HepG2 (cell line): ENCODE results near the gene SEC14L2. TPM values are rescaled to one million over a fixed set of nuclear protein-coding genes. Genes with fewer than 3 reads are reported as not detected.

Experiments
- ATAC-seq: fragments of 200-7000 bp; cut with Tn5 transposase; 3 replicates; pipeline ENCODE4 v1.9.1; 2020; ENCODE audit warnings: mild to moderate bottlenecking, moderate library complexity
- BruUV-seq: library from RNA; stranded (reverse); fragments of 400-500 nt; replicated peaks from 2 replicates; lab custom pipeline; 2021; lab: Mats Ljungman, UMichigan
- CTCF ChIA-PET: fragments of 300-600 bp; formaldehyde crosslinking; extraction: SDS; loops from one replicate; lab custom pipeline; 2021; ENCODE audit warnings: low total read pairs, inconsistent platforms, low intra/inter-chr PET ratio; lab: Yijun Ruan, JAX
- POLR2A ChIA-PET: fragments of 350-600 bp; sonication (Branson Sonifier 250); formaldehyde crosslinking; loops from one replicate; lab custom pipeline; 2020; ENCODE audit warnings: antibody characterized with exemption, inconsistent platforms; lab: Yijun Ruan, JAX
- DNase-seq: peaks from one replicate; pipeline ENCODE4 v3.0.0-alpha.2; 2015; ENCODE audit warnings: low spot score
- FAIRE-seq: peaks from 3 replicates; lab custom pipeline; 2011; peaks lifted over from hg19 to GRCh38; lab: Jason Lieb, UNC
- H2AFZ ChIP-seq: one replicate; pipeline ENCODE4 v1.6.1; 2011; ENCODE audit warnings: low read length, inconsistent platforms
- H3K27ac ChIP-seq: fragments of 300-600 bp; 3 replicates; pipeline ENCODE4 v1.8.0; 2011; ENCODE audit warnings: mixed run types, mild to moderate bottlenecking, mixed read lengths, low read length, inconsistent platforms; ENCODE audit not compliant: insufficient read depth; ENCODE audit errors: extremely low read length
- H3K27me3 ChIP-seq, 2 experiments: fragments of 200-600 bp in 1 of 2; 2 replicates in 1 of 2; 3 replicates in 1 of 2; pipeline versions ENCODE4 v1.6.0 to v1.8.0; 2011; ENCODE audit warnings: low read length in 2 of 2, mild to moderate bottlenecking in 2 of 2, moderate library complexity in 2 of 2, inconsistent platforms in 1 of 2; ENCODE audit not compliant: insufficient read depth in 2 of 2, control insufficient read depth in 1 of 2
- H3K36me3 ChIP-seq, 2 experiments: fragments of 200-600 bp in 1 of 2; replicated peaks in 1 of 2; 2 replicates in 1 of 2; 3 replicates in 1 of 2; pipeline versions ENCODE4 v1.5.1 to v1.8.0; 2011; ENCODE audit warnings: low read length in 2 of 2, inconsistent platforms in 1 of 2; ENCODE audit not compliant: insufficient read depth in 2 of 2, control insufficient read depth in 1 of 2
- H3K4me1 ChIP-seq: 2 replicates; pipeline ENCODE4 v1.5.1; 2012; ENCODE audit warnings: low read length, inconsistent platforms; ENCODE audit not compliant: insufficient read depth
- H3K4me2 ChIP-seq: 2 replicates; pipeline ENCODE4 v1.6.0; 2011; ENCODE audit warnings: low read depth, low read length, inconsistent platforms
- H3K4me3 ChIP-seq, 3 experiments: fragments of 200-600 bp in 1 of 3; sonication (generic), shearing (Covaris generic) in 1 of 3; replicated peaks in 1 of 3; 2 replicates each; pipeline ENCODE4 v1.5.1; 2011 to 2016; ENCODE audit warnings: low read length in 3 of 3, inconsistent platforms in 2 of 3, low read depth in 2 of 3, mild to moderate bottlenecking in 2 of 3, control low read depth in 1 of 3, mixed read lengths in 1 of 3; ENCODE audit not compliant: insufficient read depth in 1 of 3
- H3K79me2 ChIP-seq: one replicate; pipeline ENCODE4 v1.6.1; 2011; ENCODE audit warnings: low read length, inconsistent platforms; ENCODE audit not compliant: insufficient read depth
- H3K9ac ChIP-seq: 2 replicates; pipeline ENCODE4 v1.6.0; 2011; ENCODE audit warnings: mild to moderate bottlenecking, low read depth, low read length, inconsistent platforms; ENCODE audit not compliant: insufficient read depth
- H3K9me3 ChIP-seq: 2 replicates; pipeline ENCODE4 v1.5.1; 2012; ENCODE audit warnings: mild to moderate bottlenecking, low read length
- H4K20me1 ChIP-seq: 2 replicates; pipeline ENCODE4 v1.6.0; 2011; ENCODE audit warnings: inconsistent platforms, mild to moderate bottlenecking, low read length, moderate library complexity; ENCODE audit not compliant: insufficient read depth
- ARID5B ChIP-seq: IDR thresholded peaks from 2 replicates; pipeline ENCODE4 v1.4.0; 2020; ENCODE audit warnings: mild to moderate bottlenecking, missing genetic modification reagents
- FOXP1 ChIP-seq, 2 experiments: fragments of 450-650 bp in 1 of 2; IDR thresholded peaks; 2 replicates each; pipeline ENCODE4 v1.6.1; 2017 to 2018; ENCODE audit warnings: antibody characterized with exemption in 1 of 2
- FOXP4 ChIP-seq: sonication (generic); formaldehyde crosslinking; IDR thresholded peaks from 2 replicates; pipeline ENCODE4 v1.4.0; 2020; ENCODE audit warnings: missing genetic modification reagents
- NCOA2 ChIP-seq: sonication (generic); formaldehyde crosslinking; IDR thresholded peaks from 2 replicates; pipeline ENCODE4 v1.8.0; 2022; ENCODE audit warnings: inconsistent platforms
- PITX1 ChIP-seq: sonication (generic); formaldehyde crosslinking; IDR thresholded peaks from 2 replicates; pipeline ENCODE4 v1.5.1; 2020; ENCODE audit warnings: mild to moderate bottlenecking, missing genetic modification reagents
- RARA ChIP-seq: IDR thresholded peaks from 2 replicates; pipeline ENCODE4 v1.6.1; 2016; ENCODE audit warnings: missing genetic modification reagents, missing compliant biosample characterization
- SAP130 ChIP-seq: IDR thresholded peaks from 2 replicates; pipeline ENCODE4 v1.6.1; 2016; ENCODE audit warnings: low read depth
- SIN3B ChIP-seq: fragments of 150-350 bp; IDR thresholded peaks from 2 replicates; pipeline ENCODE4 v1.6.1; 2014; ENCODE audit warnings: low read length
- SOX13 ChIP-seq, 3 experiments: fragments of 450-650 bp in 1 of 3; sonication (generic) in 1 of 3; formaldehyde crosslinking in 1 of 3; IDR thresholded peaks in 2 of 3; conservative IDR thresholded peaks in 1 of 3; 2 replicates each; pipeline versions ENCODE4 v1.5.0 to v1.6.1; 2016 to 2020; ENCODE audit warnings: antibody characterized with exemption in 1 of 3, mild to moderate bottlenecking in 1 of 3, missing compliant biosample characterization in 1 of 3, missing genetic modification reagents in 1 of 3, moderate library complexity in 1 of 3
- SOX5 ChIP-seq: IDR thresholded peaks from 2 replicates; pipeline ENCODE4 v1.6.1; 2016; ENCODE audit warnings: borderline replicate concordance
- TCF7 ChIP-seq: sonication (generic); IDR thresholded peaks from 2 replicates; pipeline ENCODE4 v1.6.1; 2016; ENCODE audit warnings: antibody characterized with exemption, low read depth
- TEF ChIP-seq: sonication (generic); formaldehyde crosslinking; IDR thresholded peaks from 2 replicates; pipeline ENCODE4 v1.5.0; 2020; ENCODE audit warnings: missing genetic modification reagents
- ZFX ChIP-seq: sonication (generic); formaldehyde crosslinking; IDR thresholded peaks from 2 replicates; pipeline ENCODE4 v1.4.0; 2020; ENCODE audit warnings: mild to moderate bottlenecking, low read depth, missing genetic modification reagents, moderate library complexity
- ZFY ChIP-seq: sonication (generic); formaldehyde crosslinking; IDR thresholded peaks from 2 replicates; pipeline ENCODE4 v1.4.0; 2020; ENCODE audit warnings: missing genetic modification reagents
- ZNF580 ChIP-seq: IDR thresholded peaks from 2 replicates; pipeline ENCODE4 v1.6.1; 2016; ENCODE audit warnings: low read depth, borderline replicate concordance
- ZNF737 ChIP-seq: sonication (generic); formaldehyde crosslinking; IDR thresholded peaks from 2 replicates; pipeline ENCODE4 v1.5.0; 2020; ENCODE audit warnings: missing genetic modification reagents, mild to moderate bottlenecking, borderline replicate concordance
- ZNF776 ChIP-seq: sonication (generic); formaldehyde crosslinking; IDR thresholded peaks from 2 replicates; pipeline ENCODE4 v1.4.0; 2020; ENCODE audit warnings: mild to moderate bottlenecking, missing genetic modification reagents
- ZNF790 ChIP-seq: sonication (generic); formaldehyde crosslinking; IDR thresholded peaks from 2 replicates; pipeline ENCODE4 v1.8.0; 2022; ENCODE audit warnings: missing genetic modification reagents, mild to moderate bottlenecking, borderline replicate concordance
- WGBS: methylation state at CpG from one replicate; pipeline ENCODE4 v1.1.6; 2017; ENCODE audit warnings: low lambda C conversion rate; 5-methylcytosine and 5-hydroxymethylcytosine counted together
- in situ Hi-C: cut with HindIII; loops from 2 replicates; pipeline ENCODE4 v1.10.0; 2017; ENCODE audit warnings: low pct_unique_long_range_greater_than_20kb; ENCODE audit not compliant: extremely low pct_ligation_motif_present
- intact Hi-C: fragments of 100-400 bp; cut with micrococcal nuclease; formaldehyde crosslinking; loops from one replicate; pipeline ENCODE4 v1.10.0; 2022; ENCODE audit not compliant: unreplicated experiment
- polyA plus RNA-seq, 8 experiments: library from polyadenylated mRNA; depleted of rRNA in 3 of 8; stranded (reverse) in 7 of 8; unstranded in 1 of 8; fragments of >200 nt; fragmentation: Illumina TruSeq in 4 of 8; extraction: Trizol in 4 of 8; gene quantifications; 2 replicates each; pipeline versions ENCODE4 v1.2.1 to v1.2.3, GENCODE V29; 2011 to 2016; ENCODE audit warnings: low read depth in 4 of 8, missing spikeins in 1 of 8, mixed read lengths in 1 of 8; ENCODE audit not compliant: insufficient read depth in 1 of 8
- total RNA-seq, 5 experiments: library from RNA; depleted of rRNA; stranded (reverse); fragments of >200 nt; fragmentation: Illumina TruSeq; extraction: Trizol; gene quantifications; 2 replicates each; pipeline ENCODE4 v1.2.3, GENCODE V29; 2016; ENCODE audit warnings: low read depth in 1 of 5

The SEC14L2 gene
- total and polyA plus RNA-seq, 2 of the 13 experiments (the other 11 are each of a cell fraction or from before 2014, with no cell fraction given): 4.1 to 5.1 TPM

GRCh38 chr22:30434843-30435242 is 38.0 kb downstream of the SEC14L2 start:
- Histone ChIP-seq H3K36me3 (no peaks in the 10 kb centered on the region), H4K20me1 (no peaks in the 10 kb centered on the region), H3K9ac (0 out of 2 replicates have a peak overlapping the region, but pooled peaks have one; percentile 14), H3K4me2 (peak overlapping the region; percentile 57), H3K4me1 (peaks cover 42% of the 10 kb centered on the region), H3K27ac (no peak overlapping the region), H3K4me3 (peak overlapping the region in 1 of 3 experiments; percentile 31; a peak in 1 of 6 replicates), H2AFZ (peak overlapping the region; percentile 46), H3K79me2 (no peaks in the 10 kb centered on the region), H3K27me3 (peaks cover 0 to 4% of the 10 kb centered on the region in 2 experiments; a peak in 2 of 5 replicates), H3K9me3 (no peaks in the 10 kb centered on the region)
- POLR2A ChIA-PET: interaction anchor here (1.4 kb wide), 1 partner anchor 11 kb away, joined by 10 read pairs; no protein-coding TSS in a partner anchor
- BruUV-seq: no TSS peak
- in situ Hi-C loops (no loop called here), intact Hi-C loops (no loop called here)
- DNase-seq: peak; percentile 62
- no CpG with 5 or more reads among the region's 1 CpG for WGBS
- CTCF ChIA-PET: no interaction called here
- ATAC-seq: peak; percentile 56
- no peak for FAIRE-seq
- TF ChIP-seq ZFY (CRISPR knock-in tag) (0 out of 2 replicates have a peak, but pooled peaks have one; percentile 23), TCF7 (0 out of 2 replicates have a peak, but pooled peaks have one; percentile 47), TEF (CRISPR knock-in tag) (no peak), SAP130 (CRISPR knock-in tag) (peak; percentile 26; the same call in 1 of the 2 replicates), PITX1 (CRISPR knock-in tag) (0 out of 2 replicates have a peak, but pooled peaks have one; percentile 17), ARID5B (CRISPR knock-in tag) (peak; percentile 12; the same call in 1 of the 2 replicates), NCOA2 (CRISPR knock-in tag) (peak; percentile 39; the same call in 1 of the 2 replicates), RARA (peak; percentile 81), SOX13 (IDR thresholded peaks at IDR 0.05) (no peak), SOX13 (CRISPR knock-in tag; conservative IDR thresholded peaks at IDR 0.05 in 1 of 2, IDR thresholded peaks at IDR 0.05 in 1 of 2) (0 out of 4 replicates have a peak, but pooled peaks of 1 of the 2 experiments have one; percentile 21), ZNF790 (CRISPR knock-in tag) (no peak), ZNF737 (CRISPR knock-in tag) (no peak), ZNF580 (CRISPR knock-in tag) (no peak), SOX5 (CRISPR knock-in tag) (peak; percentile 19; the same call in 1 of the 2 replicates), ZFX (CRISPR knock-in tag) (no peak), ZNF776 (CRISPR knock-in tag) (no peak), FOXP4 (CRISPR knock-in tag) (peak; percentile 48; the same call in 1 of the 2 replicates), SIN3B (no peak), FOXP1 (IDR thresholded peaks at IDR 0.05) (no peak), FOXP1 (CRISPR knock-in tag; IDR thresholded peaks at IDR 0.05) (0 out of 2 replicates have a peak, but pooled peaks have one; percentile 19)
